ENCODE measurements around the gene LAP3. TPM values are rescaled to one million over a fixed set of nuclear protein-coding genes. Genes with fewer than 3 reads are reported as not detected.
"Not testable (repeated sequence)": the region's sequence is repeated elsewhere in the genome, so short reads cannot be mapped to it uniquely, and the experiment has no call there.

Gene LAP3
- total RNA-seq, 2 experiments from 2014 or later: 100 to 101 TPM

DNA sequence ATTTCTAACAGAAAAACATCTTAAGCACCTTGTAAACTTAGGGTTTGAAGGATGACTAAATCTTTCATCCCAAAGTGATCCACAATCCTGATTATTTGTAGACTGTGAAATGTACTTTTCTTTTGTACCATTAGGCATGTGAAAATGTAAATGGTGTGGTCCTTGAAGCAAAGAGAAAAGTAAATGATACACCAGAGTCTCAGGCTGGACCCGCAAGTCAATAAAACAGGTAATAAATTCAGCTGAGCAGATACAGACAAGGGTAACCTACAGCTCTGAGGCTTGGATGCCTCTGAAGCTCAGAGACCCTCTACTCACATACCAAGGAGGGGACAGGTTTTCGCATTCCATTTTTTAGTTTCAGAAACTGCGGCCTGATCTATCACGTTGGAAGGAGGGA is 2.8 kb upstream of the LAP3 start:
- DNase-seq: no peak
- POLR2A ChIA-PET: interaction anchor here (0.6 to 2.1 kb wide), 3 partner anchors 40 to 62 kb away, joined by 3 to 5 read pairs (median 3); partner anchors contain the start of gene MED28
- Mint-ChIP-seq H3K9me3 (no peaks in the 10 kb centered on the region), H3K36me3 (ENCODE audit: low read depth) (peaks cover 14% of the 10 kb centered on the region), H3K27me3 (no peaks in the 10 kb centered on the region), H3K4me1 (ENCODE audit: low read depth) (peaks cover 9% of the 10 kb centered on the region), H3K27ac (peak overlapping the region; percentile 20), H3K4me3 (no peak overlapping the region)
- TF ChIP-seq, protein P1, sequence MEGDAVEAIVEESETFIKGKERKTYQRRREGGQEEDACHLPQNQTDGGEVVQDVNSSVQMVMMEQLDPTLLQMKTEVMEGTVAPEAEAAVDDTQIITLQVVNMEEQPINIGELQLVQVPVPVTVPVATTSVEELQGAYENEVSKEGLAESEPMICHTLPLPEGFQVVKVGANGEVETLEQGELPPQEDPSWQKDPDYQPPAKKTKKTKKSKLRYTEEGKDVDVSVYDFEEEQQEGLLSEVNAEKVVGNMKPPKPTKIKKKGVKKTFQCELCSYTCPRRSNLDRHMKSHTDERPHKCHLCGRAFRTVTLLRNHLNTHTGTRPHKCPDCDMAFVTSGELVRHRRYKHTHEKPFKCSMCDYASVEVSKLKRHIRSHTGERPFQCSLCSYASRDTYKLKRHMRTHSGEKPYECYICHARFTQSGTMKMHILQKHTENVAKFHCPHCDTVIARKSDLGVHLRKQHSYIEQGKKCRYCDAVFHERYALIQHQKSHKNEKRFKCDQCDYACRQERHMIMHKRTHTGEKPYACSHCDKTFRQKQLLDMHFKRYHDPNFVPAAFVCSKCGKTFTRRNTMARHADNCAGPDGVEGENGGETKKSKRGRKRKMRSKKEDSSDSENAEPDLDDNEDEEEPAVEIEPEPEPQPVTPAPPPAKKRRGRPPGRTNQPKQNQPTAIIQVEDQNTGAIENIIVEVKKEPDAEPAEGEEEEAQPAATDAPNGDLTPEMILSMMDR (IDR thresholded peaks at IDR 0.05): no peak
- ATAC-seq: no peak
- intact Hi-C loops (cut with micrococcal nuclease): loop anchor here (10.0 kb wide), 1 partner anchor 231 kb away; no protein-coding TSS in a partner anchor
- CTCF ChIA-PET: interaction anchor here (2.0 to 2.5 kb wide), 2 partner anchors 26 to 62 kb away, joined by 5 to 15 read pairs; no protein-coding TSS in a partner anchor

DNA sequence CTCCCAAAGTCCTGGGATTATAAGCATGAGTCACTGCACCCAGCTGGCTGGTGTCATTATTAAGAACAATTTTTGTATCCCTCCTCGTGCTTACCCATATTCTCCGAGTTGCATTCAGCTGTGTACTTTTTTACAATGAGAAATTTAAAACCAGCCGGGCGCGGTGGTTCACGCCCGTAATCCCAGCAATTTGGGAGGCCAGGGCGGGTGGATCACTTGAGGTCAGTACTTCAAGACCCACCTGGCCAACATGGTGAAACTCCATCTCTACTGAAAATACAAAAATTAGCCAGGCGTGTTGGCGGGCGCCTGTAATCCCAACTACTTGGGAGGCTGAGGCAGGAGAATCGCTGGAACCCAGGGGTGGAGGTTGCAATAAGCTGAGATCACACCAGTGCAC is 1.8 kb upstream of the LAP3 start:
- Mint-ChIP-seq H3K36me3 (ENCODE audit: low read depth) (peaks cover 22% of the 10 kb centered on the region), H3K4me1 (ENCODE audit: low read depth) (peaks cover 18% of the 10 kb centered on the region)
- ChIA-PET POLR2A (interaction anchor here (1.0 kb wide), 1 partner anchor 61 kb away, joined by 3 read pairs; no protein-coding TSS in a partner anchor), CTCF (interaction anchor here (2.0 to 2.5 kb wide), 2 partner anchors 27 to 61 kb away, joined by 5 to 15 read pairs; no protein-coding TSS in a partner anchor)
- ATAC-seq, H3K9me3 Mint-ChIP-seq, H3K27ac Mint-ChIP-seq, DNase-seq, H3K4me3 Mint-ChIP-seq, H3K27me3 Mint-ChIP-seq: not testable (repeated sequence)
- intact Hi-C loops (cut with micrococcal nuclease): loop anchor here (10.0 kb wide), 1 partner anchor 230 kb away; no protein-coding TSS in a partner anchor

DNA sequence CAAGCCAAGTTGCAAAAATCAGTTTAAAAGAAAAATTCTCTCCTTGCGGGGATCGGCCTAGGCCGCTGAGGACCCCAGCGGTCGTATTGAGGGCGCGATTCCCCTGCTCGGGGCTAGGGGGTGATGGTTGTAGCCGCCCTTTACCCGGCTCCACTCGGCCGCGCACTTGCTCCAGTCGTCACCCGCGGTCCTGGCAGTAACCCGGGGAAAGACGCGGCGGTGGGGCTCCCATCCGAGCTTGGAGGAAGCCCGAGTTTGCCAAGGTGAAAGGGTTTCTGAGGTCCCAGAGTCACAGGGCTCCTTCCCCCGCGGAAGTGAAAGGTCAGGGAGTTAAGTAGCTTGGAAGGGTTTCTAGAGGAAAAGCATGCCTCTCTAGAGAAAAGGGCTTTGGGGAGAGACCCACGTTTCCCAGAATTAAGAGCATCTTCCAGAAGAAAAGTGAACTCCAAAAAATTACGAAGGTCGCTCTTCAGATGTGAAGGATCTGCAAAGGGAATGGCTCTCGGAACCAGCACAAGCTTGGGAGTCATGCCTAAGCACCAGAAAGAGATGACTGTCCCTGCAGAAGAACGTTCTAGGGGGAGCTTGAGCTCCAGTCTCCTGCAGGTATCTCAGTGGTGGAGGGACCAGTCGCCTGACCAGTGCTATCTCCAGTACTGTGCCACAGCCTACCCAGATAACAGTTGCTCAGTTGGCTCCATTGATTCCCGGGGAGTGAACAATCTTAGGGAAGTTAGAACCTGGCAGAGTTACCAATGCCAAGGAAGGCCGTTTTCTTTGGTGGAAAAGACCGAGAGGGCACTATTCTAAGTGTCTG is 875 bp downstream of the LAP3 start:
- peak; percentile 7 for ATAC-seq
- DNase-seq: peak; percentile 49
- peak overlapping the region; percentile 94 for H3K4me3 Mint-ChIP-seq
- H3K9me3 Mint-ChIP-seq: no peaks in the 10 kb centered on the region
- H3K27me3 Mint-ChIP-seq: no peaks in the 10 kb centered on the region
- peak overlapping the region; percentile 93 for H3K27ac Mint-ChIP-seq
- TF ChIP-seq, protein P1 (IDR thresholded peaks at IDR 0.05): no peak
- peaks cover 23% of the 10 kb centered on the region for H3K4me1 Mint-ChIP-seq (ENCODE audit: low read depth)
- ChIA-PET POLR2A (interaction anchor here (0.6 to 2.7 kb wide), 9 partner anchors 9 to 234 kb away, joined by 3 to 24 read pairs (median 4); partner anchors contain the start of genes DCAF16, MED28 and NCAPG), CTCF (interaction anchor here (1.2 to 1.3 kb wide), 2 partner anchors 29 to 36 kb away, joined by 3 to 10 read pairs; partner anchors contain the start of gene MED28)
- peaks cover 45% of the 10 kb centered on the region for H3K36me3 Mint-ChIP-seq (ENCODE audit: low read depth)
- intact Hi-C loops (cut with micrococcal nuclease): loop anchor here (1.0 to 10.0 kb wide), 2 partner anchors 36 to 227 kb away; partner anchors contain the start of gene MED28

DNA sequence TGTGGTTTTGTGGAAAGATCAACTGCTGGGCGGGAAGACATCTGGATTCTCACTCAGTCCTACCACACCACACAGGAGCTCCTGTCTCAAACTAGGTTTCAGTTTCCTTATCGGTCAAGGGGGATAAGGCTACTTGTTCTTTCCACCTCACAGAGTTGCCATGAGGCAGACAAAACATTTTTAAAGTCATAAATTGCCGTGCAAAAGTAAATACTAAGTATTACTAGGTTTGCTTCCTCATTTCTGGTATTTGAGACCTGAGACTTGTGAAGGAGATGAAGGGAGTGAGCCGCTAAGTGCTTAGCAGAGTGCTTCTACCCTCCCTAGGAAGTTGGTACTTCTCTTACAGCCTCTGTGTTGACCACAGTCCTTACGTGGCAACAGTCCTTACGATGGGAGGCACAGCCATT is 1.5 kb downstream of the LAP3 start:
- ATAC-seq: no peak
- ChIA-PET POLR2A (interaction anchor here (1.2 to 2.7 kb wide), 6 partner anchors 8 to 232 kb away, joined by 4 to 24 read pairs (median 6); partner anchors contain the start of genes DCAF16, MED28 and NCAPG), CTCF (interaction anchor here (1.2 to 1.3 kb wide), 2 partner anchors 29 to 36 kb away, joined by 3 to 10 read pairs; partner anchors contain the start of gene MED28)
- Mint-ChIP-seq H3K27me3 (no peaks in the 10 kb centered on the region), H3K9me3 (no peaks in the 10 kb centered on the region), H3K4me3 (peak overlapping the region; percentile 94), H3K27ac (peak overlapping the region; percentile 93), H3K4me1 (ENCODE audit: low read depth) (peaks cover 23% of the 10 kb centered on the region), H3K36me3 (ENCODE audit: low read depth) (peaks cover 50% of the 10 kb centered on the region)
- TF ChIP-seq, protein P1 (IDR thresholded peaks at IDR 0.05): no peak
- intact Hi-C loops (cut with micrococcal nuclease): loop anchor here (1.0 to 10.0 kb wide), 2 partner anchors 36 to 226 kb away; partner anchors contain the start of gene MED28
- DNase-seq: peak; percentile 7

DNA sequence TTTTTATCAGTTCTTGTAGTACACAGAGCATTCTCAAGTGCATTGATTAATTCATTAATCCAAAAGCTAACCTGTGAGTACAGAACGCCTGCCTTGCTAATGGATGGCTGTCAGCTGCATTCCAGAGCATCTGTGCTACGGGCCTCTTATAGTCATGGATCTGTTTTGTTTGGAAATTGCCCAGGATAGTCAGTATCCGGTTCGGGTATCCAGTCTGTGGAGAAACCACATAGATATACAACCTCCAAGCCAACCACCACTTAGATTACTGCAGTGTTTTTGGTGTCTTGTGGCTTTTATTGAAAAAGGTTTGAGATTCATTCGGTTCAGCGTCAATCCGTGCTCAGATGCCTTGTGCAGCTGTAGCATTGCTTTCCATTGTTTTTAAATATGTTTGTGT is 4.0 kb downstream of the LAP3 start:
- DNase-seq (no peak), ATAC-seq (no peak)
- Mint-ChIP-seq H3K27me3 (no peaks in the 10 kb centered on the region), H3K4me3 (no peak overlapping the region), H3K27ac (no peak overlapping the region), H3K4me1 (ENCODE audit: low read depth) (peaks cover 23% of the 10 kb centered on the region), H3K36me3 (ENCODE audit: low read depth) (peaks cover 67% of the 10 kb centered on the region), H3K9me3 (no peaks in the 10 kb centered on the region)
- CTCF ChIA-PET: interaction anchor here (2.2 kb wide), 1 partner anchor 32 kb away, joined by 5 read pairs; no protein-coding TSS in a partner anchor
- intact Hi-C loops (cut with micrococcal nuclease): no loop called here
- TF ChIP-seq, protein P1 (IDR thresholded peaks at IDR 0.05): no peak
- POLR2A ChIA-PET: no interaction called here
